ENCODE measurements around the gene C9orf85.

The C9orf85 gene

DNA sequence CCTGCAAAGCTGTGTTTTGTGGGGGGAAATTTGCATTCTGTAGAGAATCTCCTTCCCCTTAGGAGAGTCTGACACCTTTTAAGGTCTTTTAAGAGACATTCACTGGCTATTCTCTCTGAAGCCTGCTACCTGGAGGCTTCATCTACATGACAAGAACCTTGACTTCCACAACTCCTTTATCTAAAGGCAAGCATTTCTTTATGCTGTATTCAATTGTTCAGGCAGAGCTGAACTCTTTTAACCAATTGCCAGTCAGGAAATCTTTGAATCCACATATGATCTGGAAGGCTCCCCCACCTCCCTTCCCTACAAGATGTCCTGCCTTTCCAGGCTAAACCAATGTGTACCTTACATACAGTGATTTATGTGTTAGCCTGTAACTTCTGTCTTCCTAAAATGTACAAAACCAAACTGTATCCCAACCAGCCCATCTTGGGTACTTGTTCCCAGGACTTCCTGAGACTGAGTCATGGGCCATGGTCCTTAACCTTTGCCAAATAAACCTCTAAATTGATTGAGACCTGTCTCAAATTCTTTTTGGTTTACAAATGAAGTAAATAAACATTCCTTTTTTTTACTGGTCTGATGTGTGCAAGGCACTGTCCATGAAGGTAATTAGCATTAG, 9.9 kb downstream of the C9orf85 start:
- TF ChIP-seq, protein P1, sequence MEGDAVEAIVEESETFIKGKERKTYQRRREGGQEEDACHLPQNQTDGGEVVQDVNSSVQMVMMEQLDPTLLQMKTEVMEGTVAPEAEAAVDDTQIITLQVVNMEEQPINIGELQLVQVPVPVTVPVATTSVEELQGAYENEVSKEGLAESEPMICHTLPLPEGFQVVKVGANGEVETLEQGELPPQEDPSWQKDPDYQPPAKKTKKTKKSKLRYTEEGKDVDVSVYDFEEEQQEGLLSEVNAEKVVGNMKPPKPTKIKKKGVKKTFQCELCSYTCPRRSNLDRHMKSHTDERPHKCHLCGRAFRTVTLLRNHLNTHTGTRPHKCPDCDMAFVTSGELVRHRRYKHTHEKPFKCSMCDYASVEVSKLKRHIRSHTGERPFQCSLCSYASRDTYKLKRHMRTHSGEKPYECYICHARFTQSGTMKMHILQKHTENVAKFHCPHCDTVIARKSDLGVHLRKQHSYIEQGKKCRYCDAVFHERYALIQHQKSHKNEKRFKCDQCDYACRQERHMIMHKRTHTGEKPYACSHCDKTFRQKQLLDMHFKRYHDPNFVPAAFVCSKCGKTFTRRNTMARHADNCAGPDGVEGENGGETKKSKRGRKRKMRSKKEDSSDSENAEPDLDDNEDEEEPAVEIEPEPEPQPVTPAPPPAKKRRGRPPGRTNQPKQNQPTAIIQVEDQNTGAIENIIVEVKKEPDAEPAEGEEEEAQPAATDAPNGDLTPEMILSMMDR (IDR thresholded peaks at IDR 0.05; ENCODE audit: insufficient read depth, low read length, missing control alignments) = no peak
- H3K4me3 ChIP-seq (ENCODE audit: low read depth, low read length) = no peak overlapping the region
- ChIA-PET CTCF (no interaction called here), POLR2A (interaction anchor here (1.0 to 1.1 kb wide), 2 partner anchors 10 kb away, joined by 4 to 5 read pairs; partner anchors contain the start of genes ABHD17B and C9orf85)
- no peak for DNase-seq (ENCODE audit: low read depth, low spot score)

DNA sequence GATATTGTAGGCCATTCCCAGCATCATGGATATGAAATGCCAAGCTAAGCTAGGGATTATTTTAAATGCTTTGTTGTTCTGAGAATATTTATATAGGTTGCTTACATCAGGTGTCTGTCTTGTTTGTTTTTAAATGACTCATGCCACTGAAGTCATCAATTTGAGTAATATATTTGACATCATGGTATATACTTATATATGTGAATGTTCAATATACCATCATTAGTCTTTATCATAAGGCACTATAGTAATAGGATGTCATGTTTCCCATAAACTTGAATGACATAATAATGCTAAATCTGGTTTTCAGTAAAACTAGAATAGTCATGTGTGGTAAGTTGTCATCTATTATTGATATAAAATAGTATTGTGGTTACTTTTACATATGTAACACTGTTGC, 13.1 kb downstream of the C9orf85 start:
- ChIA-PET POLR2A (no interaction called here), CTCF (no interaction called here)
- TF ChIP-seq, protein P1 (IDR thresholded peaks at IDR 0.05; ENCODE audit: insufficient read depth, low read length, missing control alignments) = no peak
- H3K4me3 ChIP-seq (ENCODE audit: low read depth, low read length) = no peak overlapping the region
- no peak for DNase-seq (ENCODE audit: low read depth, low spot score)

DNA sequence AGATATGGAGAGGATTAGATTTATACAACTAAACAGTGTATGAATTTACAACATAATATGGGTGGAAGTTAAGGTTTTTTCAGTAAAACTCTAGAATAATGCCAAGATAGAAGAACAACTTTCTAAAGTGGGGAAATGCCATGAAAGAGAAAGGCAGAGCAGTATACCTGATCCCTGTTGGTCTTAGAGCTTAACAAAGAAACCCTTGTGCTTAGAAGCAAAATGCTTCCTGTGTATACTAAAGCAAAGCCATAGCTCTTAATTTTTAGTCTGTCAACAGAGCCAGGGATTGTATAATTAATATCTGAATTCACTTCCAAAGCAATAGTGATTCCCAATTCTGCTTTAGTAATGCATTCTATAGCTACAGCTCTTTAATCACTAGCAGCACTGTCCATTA, 14.4 kb downstream of the C9orf85 start:
- TF ChIP-seq, protein P1 (IDR thresholded peaks at IDR 0.05; ENCODE audit: insufficient read depth, low read length, missing control alignments) = no peak
- no peak for DNase-seq (ENCODE audit: low read depth, low spot score)
- no peak overlapping the region for H3K4me3 ChIP-seq (ENCODE audit: low read depth, low read length)
- CTCF ChIA-PET = interaction anchor here (1.5 kb wide), 1 partner anchor 15 kb away, joined by 4 read pairs; the partner anchor contains the start of genes ABHD17B and C9orf85
- POLR2A ChIA-PET = interaction anchor here (0.8 kb wide), 1 partner anchor 15 kb away, joined by 6 read pairs; the partner anchor contains the start of genes ABHD17B and C9orf85

DNA sequence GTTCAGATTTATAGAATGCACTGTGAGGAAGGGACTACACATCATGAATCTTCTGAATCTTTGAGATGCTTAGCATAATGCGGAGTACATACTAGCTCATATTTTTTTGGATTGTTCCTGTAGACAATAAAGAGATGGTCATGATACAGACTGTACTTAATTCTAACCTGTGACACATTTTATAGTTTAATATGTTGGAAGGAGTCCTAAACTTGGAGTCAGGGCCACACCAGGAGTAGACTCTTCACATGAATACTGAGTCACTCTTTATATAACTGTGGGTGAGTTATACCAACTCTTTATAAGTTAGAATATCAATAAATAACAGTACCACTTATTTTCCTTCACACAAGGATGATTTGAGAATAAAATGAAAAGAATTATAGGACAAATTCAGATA, 16.9 kb downstream of the C9orf85 start:
- ChIA-PET CTCF (no interaction called here), POLR2A (interaction anchor here (3.0 kb wide), 1 partner anchor 17 kb away, joined by 15 read pairs; the partner anchor contains the start of genes ABHD17B and C9orf85)
- DNase-seq (ENCODE audit: low read depth, low spot score) = no peak
- TF ChIP-seq, protein P1 (IDR thresholded peaks at IDR 0.05; ENCODE audit: insufficient read depth, low read length, missing control alignments) = no peak
- no peak overlapping the region for H3K4me3 ChIP-seq (ENCODE audit: low read depth, low read length)

DNA sequence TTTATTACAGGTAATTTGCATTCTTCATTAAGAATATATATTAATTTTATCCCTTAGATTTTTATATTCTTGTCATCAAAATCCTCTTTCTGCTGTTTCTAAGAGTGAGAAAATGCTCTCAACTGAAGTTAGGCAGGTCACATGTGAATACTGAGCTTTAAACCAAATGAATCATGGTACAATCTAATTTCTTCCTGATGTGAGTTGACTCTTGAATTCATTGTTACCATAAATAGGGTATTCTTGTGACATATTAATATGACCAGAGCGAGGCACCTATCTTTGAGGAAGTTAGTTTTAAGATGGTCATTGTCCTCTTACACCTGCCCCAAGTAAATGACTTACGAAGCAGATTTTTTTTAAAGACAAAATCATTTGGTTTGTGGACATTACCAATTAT, 17.4 kb downstream of the C9orf85 start:
- DNase-seq (ENCODE audit: low read depth, low spot score) = no peak
- POLR2A ChIA-PET = interaction anchor here (3.0 kb wide), 1 partner anchor 18 kb away, joined by 15 read pairs; the partner anchor contains the start of genes ABHD17B and C9orf85
- H3K4me3 ChIP-seq (ENCODE audit: low read depth, low read length) = no peak overlapping the region
- CTCF ChIA-PET = no interaction called here
- TF ChIP-seq, protein P1 (IDR thresholded peaks at IDR 0.05; ENCODE audit: insufficient read depth, low read length, missing control alignments) = no peak

DNA sequence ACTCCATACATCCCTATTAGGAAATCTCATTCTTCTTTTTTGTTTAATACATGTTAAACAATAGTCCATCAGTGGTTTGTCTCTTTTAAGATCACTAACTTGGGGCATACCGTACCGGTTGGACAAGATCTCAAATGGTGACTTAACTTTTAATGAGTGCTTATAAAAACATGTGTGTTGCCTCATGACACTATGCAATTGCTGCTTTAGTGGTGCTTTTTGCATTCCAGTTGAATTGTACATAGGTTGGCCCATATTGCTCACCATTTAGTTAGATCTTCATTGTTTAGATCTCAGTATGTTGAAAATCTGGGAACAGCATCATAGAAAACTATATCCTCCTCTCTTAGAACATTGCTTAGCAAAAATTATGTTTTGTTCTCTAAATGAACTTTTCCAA, 17.8 kb downstream of the C9orf85 start:
- TF ChIP-seq, protein P1 (IDR thresholded peaks at IDR 0.05; ENCODE audit: insufficient read depth, low read length, missing control alignments) = no peak
- no peak overlapping the region for H3K4me3 ChIP-seq (ENCODE audit: low read depth, low read length)
- POLR2A ChIA-PET = interaction anchor here (3.0 kb wide), 1 partner anchor 18 kb away, joined by 15 read pairs; the partner anchor contains the start of genes ABHD17B and C9orf85
- CTCF ChIA-PET = no interaction called here
- DNase-seq (ENCODE audit: low read depth, low spot score) = peak; percentile 70

All from AG04449 (cell line).